ENCODE results near the gene PRPF40B.

Gene PRPF40B

DNA sequence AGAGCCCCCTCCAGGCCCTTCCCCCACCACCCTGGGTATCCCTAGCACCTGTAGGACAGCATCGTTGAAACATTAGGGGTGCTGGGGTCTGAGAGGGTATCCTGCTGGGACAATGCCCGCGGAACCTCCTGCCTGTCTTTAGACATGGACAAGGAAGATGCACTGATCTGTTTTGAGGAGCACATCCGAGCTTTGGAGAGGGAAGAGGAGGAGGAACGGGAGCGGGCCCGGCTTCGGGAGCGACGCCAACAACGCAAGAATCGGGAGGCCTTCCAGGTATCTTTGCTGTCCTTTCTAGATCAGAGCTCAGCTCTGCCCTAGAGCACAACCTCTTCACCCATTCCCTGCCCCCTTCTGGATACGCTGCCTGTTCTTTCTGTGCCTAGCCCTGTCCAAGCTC is 13.2 kb downstream of the PRPF40B start:
- DNase-seq (ENCODE audit: low read depth), result no peak

DNA sequence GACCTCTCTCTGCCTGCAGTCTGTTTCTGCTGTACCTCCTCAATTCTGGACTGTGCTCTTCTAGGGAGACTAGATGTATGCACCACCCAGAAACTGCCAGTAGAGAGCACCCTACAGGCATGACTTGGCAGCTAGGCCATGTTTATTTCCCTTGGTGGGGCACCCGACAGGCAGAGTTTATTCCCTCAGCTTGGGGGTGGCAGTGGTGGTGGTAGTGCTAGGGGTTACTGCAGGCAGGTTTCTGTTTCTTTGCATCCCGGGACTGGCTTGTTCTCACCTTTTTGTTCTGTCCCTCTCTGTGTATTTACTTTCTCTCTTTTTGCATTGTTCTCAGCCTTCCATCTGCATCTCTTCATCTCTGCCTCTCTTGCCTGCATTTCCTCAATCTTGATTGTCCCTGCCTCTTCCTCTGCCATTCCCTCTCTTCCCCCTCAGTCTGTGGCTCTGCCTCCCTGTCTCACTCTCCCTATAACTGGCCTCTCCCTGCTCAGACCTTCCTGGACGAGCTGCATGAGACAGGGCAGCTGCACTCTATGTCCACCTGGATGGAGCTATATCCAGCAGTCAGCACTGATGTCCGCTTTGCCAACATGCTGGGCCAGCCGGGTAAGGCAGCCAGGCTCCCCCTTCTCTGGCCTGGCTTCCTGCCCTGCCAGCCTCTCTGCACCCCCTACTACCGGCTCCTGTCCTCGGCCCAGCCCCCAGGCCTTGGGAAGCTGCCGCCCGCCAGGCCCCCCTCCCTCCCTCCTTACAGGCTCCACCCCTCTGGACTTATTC is 13.8 kb downstream of the PRPF40B start:
- peak; percentile 50 for DNase-seq (ENCODE audit: low read depth)

DNA sequence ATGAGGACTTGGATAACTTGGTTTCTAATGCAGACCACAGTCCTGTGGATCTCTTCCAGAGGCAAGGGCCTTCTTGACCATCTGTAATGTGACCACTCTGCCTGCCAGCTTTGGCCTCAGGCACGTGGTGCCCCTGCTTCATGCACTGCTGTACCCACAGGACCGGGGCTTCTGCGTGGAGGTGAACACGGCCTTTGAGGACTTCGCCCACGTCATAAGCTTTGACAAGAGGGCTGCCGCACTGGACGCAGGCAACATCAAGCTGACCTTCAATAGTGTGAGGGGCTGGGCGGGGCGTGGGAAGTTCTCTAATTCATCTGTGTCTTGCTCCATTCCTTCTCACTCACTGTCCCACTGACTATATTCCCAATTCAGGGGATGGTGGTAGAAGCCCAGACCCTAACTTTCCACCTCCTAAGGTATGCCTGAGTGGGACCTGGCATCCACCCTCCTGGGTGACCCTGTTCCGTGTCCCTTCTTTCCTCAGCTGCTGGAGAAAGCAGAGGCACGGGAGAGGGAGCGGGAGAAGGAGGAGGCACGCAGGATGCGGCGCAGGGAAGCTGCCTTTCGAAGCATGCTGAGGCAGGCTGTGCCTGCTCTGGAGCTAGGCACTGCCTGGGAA is 18.5 kb downstream of the PRPF40B start:
- DNase-seq (ENCODE audit: low read depth), result no peak

DNA sequence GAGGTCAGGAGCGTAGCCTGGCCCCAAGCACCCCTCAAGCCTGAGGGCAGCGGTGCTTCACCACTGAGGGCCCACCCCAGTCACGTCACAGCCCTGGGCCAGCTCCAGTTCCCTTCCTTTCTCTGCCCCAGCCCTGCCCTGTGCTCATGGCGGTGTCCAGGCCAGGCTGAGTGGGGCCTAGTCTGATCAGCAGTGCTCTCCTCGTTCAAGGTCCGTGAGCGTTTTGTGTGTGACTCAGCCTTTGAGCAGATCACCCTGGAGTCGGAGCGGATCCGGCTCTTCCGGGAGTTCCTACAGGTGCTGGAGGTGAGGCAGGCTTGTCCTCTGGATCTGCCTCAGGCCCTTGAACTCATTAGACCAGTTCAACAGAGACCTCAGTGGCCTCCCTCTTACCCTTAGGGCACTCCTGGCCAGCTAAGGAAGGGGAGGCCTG is 19.0 kb downstream of the PRPF40B start:
- no peak for DNase-seq (ENCODE audit: low read depth)

DNA sequence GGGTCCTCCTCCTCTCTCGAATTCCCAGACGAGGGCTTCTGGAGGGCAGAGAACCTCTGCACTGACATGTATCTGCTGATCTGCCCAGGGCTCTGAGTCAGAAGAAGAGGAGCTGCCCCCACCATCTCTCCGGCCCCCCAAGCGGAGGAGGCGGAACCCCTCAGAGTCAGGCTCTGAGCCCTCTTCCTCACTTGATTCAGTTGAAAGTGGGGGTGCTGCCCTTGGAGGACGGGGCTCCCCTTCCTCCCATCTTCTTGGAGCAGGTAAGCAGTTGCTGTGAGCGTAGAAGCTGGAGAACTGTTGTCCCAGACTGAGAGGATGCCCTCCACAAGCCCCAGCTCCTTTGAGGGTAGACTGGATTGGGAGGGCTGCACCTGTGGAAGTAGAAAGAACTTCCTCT is 19.8 kb downstream of the PRPF40B start:
- DNase-seq (ENCODE audit: low read depth), result no peak

DNA sequence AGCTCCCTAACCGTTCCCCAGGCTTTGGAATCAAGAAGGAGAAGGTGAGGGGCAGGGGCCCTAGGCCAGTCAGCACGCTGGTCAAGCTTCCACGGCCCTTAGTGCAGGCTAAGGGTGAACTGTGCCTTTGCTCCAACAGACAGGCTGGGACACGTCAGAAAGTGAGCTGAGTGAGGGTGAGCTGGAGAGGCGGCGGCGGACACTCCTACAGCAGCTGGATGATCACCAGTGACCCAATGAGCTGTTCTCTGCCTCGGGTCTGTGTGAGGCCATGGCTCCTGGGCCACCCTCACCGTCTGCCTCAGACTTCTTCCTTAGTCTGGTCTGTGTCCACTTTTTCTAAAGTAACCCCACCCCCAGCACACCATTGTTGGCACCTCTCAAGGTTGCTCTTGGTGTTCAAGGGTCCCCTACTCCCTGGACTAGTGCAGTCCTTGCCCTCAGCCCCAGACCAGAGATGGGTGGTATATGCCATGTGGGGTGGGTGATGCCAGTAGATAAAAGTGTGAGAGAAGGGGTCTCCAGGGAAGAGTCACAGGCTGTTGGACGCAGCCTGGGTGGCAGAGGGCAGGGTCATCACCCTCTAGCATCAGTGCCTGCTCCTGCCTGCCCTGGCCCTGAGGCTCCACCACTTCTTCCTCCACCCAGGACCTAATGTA is 20.7 kb downstream of the PRPF40B start:
- no peak for DNase-seq (ENCODE audit: low read depth)

DNA sequence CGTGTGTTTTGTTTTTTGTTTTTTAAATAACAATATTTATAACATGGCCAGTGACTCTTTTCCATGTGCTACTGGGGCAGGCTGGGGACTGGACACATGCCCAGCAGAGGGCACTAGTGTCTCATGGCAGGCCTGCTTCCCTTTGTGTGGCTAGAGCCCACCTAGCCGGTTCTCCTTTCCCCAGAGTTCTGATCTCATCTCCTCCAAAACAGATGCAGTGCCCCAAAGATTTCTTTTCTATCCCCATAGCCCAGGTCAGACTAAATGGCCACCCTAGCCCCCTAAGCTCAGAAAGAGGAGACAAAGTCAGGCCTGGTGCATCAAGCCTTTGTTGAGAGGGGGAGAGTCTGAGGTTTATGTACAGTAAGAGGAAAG is 21.2 kb downstream of the PRPF40B start:
- peak; percentile 75 for DNase-seq (ENCODE audit: low read depth)

DNA sequence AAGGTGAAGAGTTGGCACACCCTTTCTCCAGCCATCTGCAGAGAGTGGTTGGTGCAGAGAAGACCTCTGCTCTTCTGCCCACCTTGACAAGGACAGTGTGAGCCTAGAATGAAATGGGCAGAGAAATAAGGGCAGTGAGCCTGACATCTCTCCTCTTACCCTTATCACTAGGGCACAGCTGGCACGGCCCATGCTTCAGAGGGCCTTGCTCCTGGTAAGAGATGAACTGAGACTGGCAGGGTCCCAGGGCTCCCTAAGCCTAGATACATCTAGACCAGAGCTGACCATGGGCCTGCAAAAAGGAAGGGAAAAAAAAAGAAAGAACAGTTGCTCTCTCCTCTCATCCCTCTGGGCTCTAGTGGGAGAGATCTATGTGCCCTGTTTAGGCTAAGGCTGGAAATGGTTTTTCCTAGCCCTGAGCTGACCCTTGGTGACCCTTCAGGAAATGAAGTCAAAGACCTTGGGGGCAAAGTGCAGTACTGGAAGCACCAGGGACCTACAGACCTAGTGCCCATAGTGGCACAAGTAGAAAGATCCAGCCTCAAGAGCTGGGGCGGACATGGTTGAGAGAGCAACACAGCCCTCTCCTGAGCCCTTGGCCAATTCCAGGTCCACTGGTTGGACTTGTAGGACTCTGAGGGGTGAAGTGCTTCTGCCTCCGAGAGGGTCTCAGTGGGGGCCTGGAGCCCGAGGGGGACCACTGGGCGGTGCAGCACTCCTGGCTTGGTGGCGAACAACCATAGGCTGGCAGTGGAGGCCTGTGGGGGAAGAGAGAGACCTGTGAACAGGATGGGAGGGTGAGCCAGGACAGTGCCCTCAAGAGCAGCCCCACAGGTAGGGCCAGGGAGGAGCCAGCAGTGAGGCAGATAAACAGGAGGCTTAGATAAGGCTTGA is 22.0 kb downstream of the PRPF40B start:
- DNase-seq (ENCODE audit: low read depth), result no peak

DNA sequence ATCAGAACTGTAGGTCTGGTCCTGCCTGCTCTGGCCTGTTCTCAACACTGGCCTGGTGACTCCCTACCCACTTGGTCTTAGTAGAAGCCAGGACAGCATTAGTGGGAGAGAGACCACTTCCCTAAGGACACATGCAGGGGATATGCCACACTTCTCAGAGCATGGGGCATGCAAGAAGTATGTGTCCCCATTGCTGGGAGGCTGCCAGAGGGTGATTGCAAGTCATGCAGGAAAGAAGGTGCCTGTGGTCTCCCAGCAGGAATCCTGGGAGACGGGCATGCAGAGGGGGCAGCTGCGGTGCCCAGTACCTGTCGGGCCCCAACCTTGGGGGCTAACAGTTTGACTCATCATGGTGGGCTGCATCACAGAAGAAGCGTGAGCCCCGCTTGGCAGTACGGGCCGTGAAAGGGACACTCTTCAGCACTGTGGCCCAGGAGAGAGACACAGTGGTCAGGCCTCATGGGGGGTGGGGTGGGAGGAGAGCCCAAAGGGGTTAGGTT is 23.0 kb downstream of the PRPF40B start:
- no peak for DNase-seq (ENCODE audit: low read depth)

DNA sequence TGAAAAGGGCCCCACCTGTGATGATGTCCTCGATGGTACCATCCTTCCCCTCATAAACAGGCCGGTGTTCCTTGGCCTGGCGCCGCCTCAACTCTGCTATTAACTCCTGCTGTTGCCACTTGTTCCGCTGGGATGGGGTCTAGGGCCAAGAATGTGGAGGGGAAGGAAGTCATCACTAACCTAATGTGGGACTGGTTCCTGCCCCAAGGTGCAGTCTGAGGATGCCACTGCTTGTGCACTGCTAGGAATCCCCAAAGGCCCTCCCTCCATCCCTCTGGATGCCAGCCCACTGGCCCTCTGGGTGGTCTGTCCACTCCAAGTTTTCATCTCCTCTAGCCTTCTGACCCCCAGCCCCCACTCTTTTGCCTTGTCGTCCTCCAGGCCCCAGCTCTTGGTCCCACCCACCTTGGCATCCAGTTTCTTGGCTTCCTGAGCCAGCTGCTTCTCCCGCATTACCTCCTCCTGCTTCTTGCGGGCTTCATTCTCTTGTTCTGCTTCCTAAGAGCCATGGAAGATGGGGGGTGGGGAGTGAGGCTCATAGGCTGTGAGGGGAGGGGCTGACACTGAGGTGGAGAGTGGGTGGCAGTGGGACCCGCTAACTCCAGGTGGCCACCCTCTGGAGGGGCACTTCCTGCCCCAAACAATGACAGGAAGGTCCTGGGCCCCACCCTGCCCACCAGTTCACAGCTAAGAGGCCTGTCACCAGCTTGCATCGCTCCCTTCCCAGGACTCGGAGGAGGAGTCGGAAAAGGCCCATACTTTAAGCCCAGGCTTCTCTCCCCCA is 23.7 kb downstream of the PRPF40B start:
- no peak for DNase-seq (ENCODE audit: low read depth)

DNA sequence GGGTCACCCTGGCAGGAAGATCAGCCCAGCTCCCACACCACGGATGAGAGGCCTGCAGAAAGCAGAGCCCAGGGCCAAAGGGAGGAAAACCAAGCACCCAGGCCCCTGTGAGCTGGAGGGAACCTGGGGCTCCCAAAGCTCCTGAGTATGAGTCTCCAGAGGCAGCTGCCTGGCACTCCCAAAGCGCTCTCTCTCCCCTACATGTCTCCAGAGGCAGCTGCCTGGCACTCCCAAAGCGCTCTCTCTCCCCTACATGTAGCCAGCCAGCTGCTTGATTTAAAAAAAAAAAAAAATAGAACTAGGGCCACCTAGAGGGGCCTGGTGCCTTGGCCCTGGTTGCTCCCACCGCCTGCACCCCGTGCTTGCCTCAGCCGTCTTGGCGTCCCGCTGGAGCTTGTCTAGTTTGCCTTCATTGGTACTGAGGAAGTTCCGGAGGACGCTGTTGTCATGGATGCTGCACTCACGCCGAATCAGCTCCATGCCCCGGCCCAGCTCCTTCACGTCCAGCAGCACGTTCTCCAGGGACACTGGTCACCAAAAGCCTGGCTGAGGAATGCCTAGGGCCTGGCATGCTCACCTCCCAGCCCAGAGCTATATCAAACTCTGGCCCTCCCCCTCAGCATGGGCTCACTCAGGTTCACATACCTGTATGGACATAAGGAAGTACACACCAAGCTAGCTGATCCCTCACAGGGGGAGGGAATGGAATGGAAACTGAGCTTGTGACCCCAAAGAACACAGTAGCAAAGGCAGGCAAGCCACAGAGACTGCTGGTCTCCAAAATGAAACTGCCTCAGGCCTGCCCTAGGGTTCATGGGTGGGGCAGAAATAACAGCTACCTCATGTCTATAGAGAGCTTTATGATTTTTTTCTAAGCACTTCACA is 24.7 kb downstream of the PRPF40B start:
- DNase-seq (ENCODE audit: low read depth), result no peak

DNA sequence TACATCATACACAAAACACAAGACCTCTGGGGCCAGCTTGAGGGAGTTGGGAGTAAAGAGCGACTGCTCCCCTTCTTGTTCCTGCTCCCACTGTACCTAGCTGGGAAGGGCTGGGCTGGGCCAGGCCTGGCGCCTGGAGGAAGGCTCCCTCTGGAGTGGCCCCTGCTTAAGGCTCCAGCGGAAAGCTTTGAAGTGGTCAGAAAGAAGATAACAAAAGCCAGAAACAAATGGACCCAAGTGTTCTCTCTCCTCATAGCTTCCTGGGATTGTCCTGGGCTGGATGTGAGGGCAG is 25.3 kb downstream of the PRPF40B start:
- DNase-seq (ENCODE audit: low read depth), result no peak

DNA sequence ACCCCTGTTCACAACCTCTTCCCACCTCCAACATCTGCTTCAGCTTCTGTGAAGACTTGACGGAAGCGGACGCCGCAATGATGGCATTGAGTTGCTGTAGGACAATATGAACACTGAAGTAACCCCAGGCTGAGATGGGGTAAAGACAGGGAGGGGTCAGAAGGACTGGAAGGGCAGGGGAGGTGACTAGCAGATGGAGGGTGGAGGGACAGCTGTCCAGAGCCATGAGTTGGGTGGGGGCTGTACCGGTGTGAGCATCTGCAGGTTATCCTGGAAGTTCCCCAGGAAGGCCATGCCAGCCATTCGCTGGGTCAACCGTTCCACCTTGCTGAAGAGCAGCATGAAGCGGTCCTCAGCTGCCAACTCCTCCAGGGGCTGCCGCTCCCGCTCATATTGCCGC is 26.1 kb downstream of the PRPF40B start:
- no peak for DNase-seq (ENCODE audit: low read depth)

DNA sequence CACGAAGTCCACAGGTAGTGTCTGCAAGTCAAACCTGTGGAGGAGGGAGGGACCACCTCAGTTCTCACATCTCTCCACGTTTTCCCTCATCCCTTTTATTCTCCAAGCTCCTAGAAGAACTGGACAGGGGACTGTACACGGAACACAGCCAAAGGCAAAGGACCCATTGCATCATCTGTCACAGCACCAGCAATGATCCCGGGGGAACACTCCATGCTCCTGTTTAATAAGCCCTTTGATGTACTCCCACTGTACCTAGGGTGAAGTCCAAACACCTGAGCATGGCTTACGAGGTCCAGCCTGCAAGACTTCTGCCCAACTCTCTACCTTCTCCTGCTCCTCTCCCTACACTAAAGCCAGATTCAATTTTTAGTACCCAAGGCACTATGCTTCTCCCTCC is 26.5 kb downstream of the PRPF40B start:
- no peak for DNase-seq (ENCODE audit: low read depth)

DNA sequence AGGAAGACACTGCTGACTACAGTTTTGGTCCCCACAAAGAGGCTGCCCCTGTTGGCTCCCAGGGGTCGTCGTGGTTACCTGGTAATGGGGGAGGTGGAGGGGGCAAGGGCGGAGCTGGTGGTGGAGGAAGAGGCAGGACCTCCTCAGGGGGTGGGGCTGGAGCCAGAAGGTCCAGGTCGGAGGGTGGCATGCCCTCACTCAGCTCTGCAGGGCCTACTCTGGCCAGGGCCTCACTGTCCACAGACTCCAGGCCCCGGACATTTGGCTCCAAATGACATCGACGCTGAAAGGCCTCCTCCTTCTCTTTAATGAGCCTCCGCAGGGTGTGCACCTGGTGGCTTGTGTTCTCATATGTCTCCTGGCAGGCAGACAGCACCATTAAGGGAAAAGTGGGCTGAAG is 28.5 kb downstream of the PRPF40B start:
- DNase-seq (ENCODE audit: low read depth), result no peak

DNA sequence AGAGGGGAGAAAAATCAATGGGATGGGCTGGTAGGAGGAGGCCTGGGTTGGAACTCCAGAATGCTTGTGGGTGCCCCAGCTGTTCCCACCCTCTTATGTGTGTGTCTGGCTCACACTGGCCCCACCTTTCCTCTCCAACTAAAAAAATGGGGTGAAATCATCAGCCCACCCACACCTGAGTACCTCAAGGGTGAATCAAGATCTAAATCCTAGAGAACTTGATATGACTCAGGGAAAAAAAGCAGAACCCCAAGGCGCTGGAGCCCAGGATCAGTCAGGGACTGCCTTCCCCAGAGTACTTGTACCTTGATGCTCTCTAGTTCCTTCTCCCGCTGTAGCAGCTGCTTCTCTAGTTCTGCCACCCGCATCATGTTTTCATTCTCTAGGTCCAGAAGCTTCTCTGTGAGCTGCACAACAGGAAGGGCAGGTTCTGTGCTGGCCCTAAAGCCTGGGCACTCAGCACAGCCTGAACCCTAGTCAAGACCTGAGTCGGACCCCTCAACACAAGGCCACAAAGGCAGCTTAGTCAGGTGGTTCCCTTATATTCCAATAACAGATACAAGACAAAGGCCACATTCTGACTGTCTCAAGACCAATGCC is 29.7 kb downstream of the PRPF40B start:
- no peak for DNase-seq (ENCODE audit: low read depth)

DNA sequence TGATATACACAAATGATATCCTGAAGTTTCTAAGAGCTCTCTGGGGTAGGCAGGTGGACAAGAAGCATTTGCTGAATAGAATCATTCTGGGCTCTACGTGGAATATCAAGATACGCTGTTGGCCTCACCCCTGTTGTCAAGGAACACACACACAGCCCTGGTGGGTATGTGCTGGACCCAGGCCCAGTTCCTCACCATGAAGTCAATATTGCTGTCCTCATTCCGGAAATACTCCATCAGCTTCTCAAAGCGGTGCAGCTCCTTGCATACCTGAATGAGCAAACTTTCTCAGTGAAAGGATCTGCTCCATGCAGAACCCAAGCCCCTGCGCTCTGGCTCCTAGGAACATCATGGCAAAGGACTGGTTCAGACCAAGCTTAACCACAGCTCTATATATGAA is 31.4 kb downstream of the PRPF40B start:
- DNase-seq (ENCODE audit: low read depth), result no peak

DNA sequence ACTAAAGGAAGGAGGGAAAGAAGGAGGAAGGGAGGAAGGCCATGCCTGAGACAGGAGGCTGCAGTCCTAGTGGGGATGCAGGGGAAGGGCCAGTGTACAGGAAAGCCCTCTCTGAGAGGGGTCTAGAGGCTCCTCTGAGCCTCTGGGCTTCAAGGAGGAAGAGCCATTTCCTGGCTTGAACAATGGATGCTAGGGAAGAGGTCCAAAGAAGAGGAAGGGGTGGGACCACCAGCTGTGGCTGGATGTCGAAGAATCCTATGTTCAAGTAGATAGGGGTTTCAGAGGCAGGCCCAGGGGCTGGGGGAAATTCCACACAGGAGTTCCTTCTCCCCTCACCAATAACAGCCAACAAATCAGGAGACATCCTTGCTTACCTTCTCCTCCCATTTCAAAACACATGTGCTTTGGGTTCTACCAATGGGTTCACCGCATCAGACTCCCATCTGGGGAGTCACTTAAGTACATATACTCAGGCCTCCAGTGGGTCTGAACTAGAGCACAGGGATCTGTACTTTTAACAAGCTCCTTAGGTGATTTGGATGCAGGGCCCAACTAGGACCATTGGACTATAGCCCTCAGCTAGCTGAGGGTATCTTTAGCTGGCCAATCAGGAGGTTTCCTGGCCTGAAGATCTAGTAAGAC is 32.4 kb downstream of the PRPF40B start:
- DNase-seq (ENCODE audit: low read depth), result no peak

DNA sequence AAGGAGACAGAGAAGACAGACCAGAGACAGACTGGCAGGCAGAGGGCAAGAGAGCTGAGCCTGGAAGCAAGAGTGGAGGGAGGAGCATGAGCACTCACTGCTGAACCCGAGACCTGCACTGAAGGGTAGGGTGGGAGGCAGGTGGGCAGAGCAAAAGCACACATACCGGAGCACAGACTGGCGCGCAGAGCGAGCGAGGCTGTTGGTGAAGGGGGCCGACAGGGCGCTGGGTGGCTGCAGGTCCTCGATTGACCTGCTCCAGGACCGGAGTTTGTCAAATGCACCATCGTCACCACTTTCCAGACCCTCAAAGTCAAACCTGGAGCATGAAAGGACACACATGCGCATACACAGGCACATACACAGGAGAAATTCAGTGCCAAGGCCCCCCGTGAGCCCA is 34.9 kb downstream of the PRPF40B start:
- DNase-seq (ENCODE audit: low read depth), result no peak

DNA sequence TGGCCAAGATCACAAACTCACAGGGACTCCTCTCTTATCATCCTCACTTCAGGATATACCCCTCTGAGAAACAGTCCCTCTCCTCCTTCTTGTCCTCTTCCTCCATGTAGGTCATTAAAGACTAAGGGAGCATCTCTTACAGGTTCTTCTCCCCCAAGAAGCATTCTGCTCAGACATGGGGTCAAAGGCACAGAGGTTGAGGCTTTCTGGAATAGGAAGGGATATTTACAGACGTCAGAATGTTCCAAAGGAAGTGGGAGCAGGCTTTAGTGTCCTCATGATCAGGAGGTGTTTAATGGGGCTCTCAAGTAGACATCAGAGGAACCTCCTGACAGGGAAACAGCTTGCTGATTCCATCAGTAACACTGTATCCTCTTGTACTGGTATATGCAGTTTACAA is 36.4 kb downstream of the PRPF40B start:
- no peak for DNase-seq (ENCODE audit: low read depth)
